ENCODE results near the gene GRIK1.

The GRIK1 gene

GRCh38 chr21:29786496-29787360, 153.1 kb downstream of the GRIK1 start:
- DNase-seq (ENCODE audit: low spot score), result no peak

GRCh38 chr21:29777160-29777559, 162.6 kb downstream of the GRIK1 start:
- no peak for DNase-seq (ENCODE audit: low spot score)

GRCh38 chr21:29775462-29775861, 164.3 kb downstream of the GRIK1 start:
- DNase-seq (ENCODE audit: low spot score), result no peak

GRCh38 chr21:29771491-29772066, 168.2 kb downstream of the GRIK1 start:
- no peak for DNase-seq (ENCODE audit: low spot score)

GRCh38 chr21:29763674-29764073, 176.1 kb downstream of the GRIK1 start:
- no peak for DNase-seq (ENCODE audit: low spot score)

- DNase-seq (ENCODE audit: low spot score), result no peak
These were observed 177.2 kb downstream of the GRIK1 start for GRCh38 chr21:29762570-29763082.

GRCh38 chr21:29753216-29753615, 186.6 kb downstream of the GRIK1 start:
- DNase-seq (ENCODE audit: low spot score), result no peak

GRCh38 chr21:29751473-29752185, 188.2 kb downstream of the GRIK1 start:
- DNase-seq (ENCODE audit: low spot score), result no peak

GRCh38 chr21:29749957-29750356, 189.8 kb downstream of the GRIK1 start:
- no peak for DNase-seq (ENCODE audit: low spot score)

GRCh38 chr21:29749223-29749622, 190.6 kb downstream of the GRIK1 start:
- DNase-seq (ENCODE audit: low spot score), result no peak

- no peak for DNase-seq (ENCODE audit: low spot score)
These were observed 191.2 kb downstream of the GRIK1 start for GRCh38 chr21:29748391-29749167.

- no peak for DNase-seq (ENCODE audit: low spot score)
These were observed 198.0 kb downstream of the GRIK1 start for GRCh38 chr21:29741761-29742160.

GRCh38 chr21:29739176-29739575, 200.6 kb downstream of the GRIK1 start:
- DNase-seq (ENCODE audit: low spot score), result no peak

- DNase-seq (ENCODE audit: low spot score), result no peak
These were observed 201.1 kb downstream of the GRIK1 start for GRCh38 chr21:29738730-29739129.

GRCh38 chr21:29737186-29737585, 202.6 kb downstream of the GRIK1 start:
- no peak for DNase-seq (ENCODE audit: low spot score)

GRCh38 chr21:29730281-29730680, 209.5 kb downstream of the GRIK1 start:
- DNase-seq (ENCODE audit: low spot score), result no peak

- no peak for DNase-seq (ENCODE audit: low spot score)
These were observed 213.8 kb downstream of the GRIK1 start for GRCh38 chr21:29726044-29726443.

- DNase-seq (ENCODE audit: low spot score), result no peak
These were observed 214.6 kb downstream of the GRIK1 start for GRCh38 chr21:29725025-29725736.

GRCh38 chr21:29721964-29722363, 217.8 kb downstream of the GRIK1 start:
- no peak for DNase-seq (ENCODE audit: low spot score)

GRCh38 chr21:29721221-29721620, 218.6 kb downstream of the GRIK1 start:
- DNase-seq (ENCODE audit: low spot score), result peak; percentile 13

GRCh38 chr21:29719521-29719920, 220.3 kb downstream of the GRIK1 start:
- DNase-seq (ENCODE audit: low spot score), result no peak
